ENCODE results near the gene GP1BA.

GP1BA gene

DNA sequence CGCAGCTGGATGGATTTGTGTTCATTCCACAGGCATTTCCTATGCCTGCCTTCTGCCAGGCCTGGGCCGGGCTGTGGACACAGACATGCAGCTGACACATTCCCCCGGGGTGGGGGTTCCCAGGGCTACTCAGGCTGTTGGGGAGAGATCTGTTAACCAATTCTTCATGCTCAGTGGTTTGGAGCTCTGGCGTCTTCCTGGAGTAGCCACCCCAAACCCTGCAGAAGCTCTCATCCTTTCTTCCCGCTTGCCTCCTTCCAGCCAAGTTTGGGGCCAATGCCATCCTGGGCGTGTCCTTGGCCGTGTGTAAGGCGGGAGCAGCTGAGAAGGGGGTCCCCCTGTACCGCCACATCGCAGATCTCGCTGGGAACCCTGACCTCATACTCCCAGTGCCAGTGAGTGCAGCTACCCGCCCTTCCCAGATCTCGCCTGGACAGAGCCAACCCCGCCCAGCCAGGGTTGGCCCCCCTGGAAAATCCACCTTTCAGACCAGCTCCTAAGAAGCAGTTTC, 21.4 kb downstream of the GP1BA start:
- peak; percentile 62 for DNase-seq (ENCODE audit: low read depth)
- TF ChIP-seq, protein P1, sequence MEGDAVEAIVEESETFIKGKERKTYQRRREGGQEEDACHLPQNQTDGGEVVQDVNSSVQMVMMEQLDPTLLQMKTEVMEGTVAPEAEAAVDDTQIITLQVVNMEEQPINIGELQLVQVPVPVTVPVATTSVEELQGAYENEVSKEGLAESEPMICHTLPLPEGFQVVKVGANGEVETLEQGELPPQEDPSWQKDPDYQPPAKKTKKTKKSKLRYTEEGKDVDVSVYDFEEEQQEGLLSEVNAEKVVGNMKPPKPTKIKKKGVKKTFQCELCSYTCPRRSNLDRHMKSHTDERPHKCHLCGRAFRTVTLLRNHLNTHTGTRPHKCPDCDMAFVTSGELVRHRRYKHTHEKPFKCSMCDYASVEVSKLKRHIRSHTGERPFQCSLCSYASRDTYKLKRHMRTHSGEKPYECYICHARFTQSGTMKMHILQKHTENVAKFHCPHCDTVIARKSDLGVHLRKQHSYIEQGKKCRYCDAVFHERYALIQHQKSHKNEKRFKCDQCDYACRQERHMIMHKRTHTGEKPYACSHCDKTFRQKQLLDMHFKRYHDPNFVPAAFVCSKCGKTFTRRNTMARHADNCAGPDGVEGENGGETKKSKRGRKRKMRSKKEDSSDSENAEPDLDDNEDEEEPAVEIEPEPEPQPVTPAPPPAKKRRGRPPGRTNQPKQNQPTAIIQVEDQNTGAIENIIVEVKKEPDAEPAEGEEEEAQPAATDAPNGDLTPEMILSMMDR (conservative IDR thresholded peaks at IDR 0.05; ENCODE audit: low read depth, low read length), result no peak
- H3K4me3 ChIP-seq (ENCODE audit: low read depth, low read length), result no peak overlapping the region

DNA sequence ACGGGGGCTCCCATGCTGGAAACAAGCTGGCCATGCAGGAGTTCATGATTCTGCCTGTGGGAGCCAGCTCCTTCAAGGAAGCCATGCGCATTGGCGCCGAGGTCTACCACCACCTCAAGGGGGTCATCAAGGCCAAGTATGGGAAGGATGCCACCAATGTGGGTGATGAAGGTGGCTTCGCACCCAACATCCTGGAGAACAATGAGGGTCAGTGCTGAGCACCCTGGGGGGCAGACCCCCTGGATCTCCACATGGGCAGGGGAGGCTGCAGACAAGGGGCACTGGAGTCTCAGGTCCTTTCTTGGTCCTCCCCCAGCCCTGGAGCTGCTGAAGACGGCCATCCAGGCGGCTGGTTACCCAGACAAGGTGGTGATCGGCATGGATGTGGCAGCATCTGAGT, 23.0 kb downstream of the GP1BA start:
- H3K4me3 ChIP-seq (ENCODE audit: low read depth, low read length), result no peak overlapping the region
- no peak for DNase-seq (ENCODE audit: low read depth)
- TF ChIP-seq, protein P1 (conservative IDR thresholded peaks at IDR 0.05; ENCODE audit: low read depth, low read length), result no peak

DNA sequence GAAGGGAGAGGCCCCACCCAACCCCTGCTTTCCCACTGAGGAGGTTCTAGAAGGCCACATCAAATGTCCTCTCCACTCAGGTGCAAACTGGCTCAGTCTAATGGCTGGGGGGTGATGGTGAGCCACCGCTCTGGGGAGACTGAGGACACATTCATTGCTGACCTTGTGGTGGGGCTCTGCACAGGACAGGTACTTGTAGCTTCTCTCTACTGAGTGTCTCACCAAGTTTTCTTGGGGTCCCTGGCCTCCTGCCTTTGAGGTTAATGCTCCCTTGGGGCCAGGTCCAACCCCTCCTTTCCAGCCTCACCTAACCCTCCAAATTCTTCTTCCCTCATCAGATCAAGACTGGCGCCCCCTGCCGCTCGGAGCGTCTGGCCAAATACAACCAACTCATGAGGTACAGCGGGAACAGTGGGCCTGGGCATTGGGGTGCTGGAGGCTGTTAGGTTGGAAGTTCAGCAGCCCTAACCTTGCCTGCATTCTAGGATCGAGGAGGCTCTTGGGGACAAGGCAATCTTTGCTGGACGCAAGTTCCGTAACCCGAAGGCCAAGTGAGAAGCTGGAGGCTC, 24.5 kb downstream of the GP1BA start:
- H3K4me3 ChIP-seq (ENCODE audit: low read depth, low read length), result no peak overlapping the region
- TF ChIP-seq, protein P1 (conservative IDR thresholded peaks at IDR 0.05; ENCODE audit: low read depth, low read length), result peak; percentile 45
- DNase-seq (ENCODE audit: low read depth), result no peak

GRCh38 chr17:4958102-4958501, 26.0 kb downstream of the GP1BA start:
- no peak for DNase-seq (ENCODE audit: low read depth)
- TF ChIP-seq, protein P1 (conservative IDR thresholded peaks at IDR 0.05; ENCODE audit: low read depth, low read length), result no peak
- no peak overlapping the region for H3K4me3 ChIP-seq (ENCODE audit: low read depth, low read length)

GRCh38 chr17:4959261-4959965, 27.3 kb downstream of the GP1BA start:
- DNase-seq (ENCODE audit: low read depth), result no peak
- TF ChIP-seq, protein P1 (conservative IDR thresholded peaks at IDR 0.05; ENCODE audit: low read depth, low read length), result no peak

GRCh38 chr17:4960279-4960922, 28.3 kb downstream of the GP1BA start:
- H3K4me3 ChIP-seq (ENCODE audit: low read depth, low read length), result no peak overlapping the region
- DNase-seq (ENCODE audit: low read depth), result no peak
- TF ChIP-seq, protein P1 (conservative IDR thresholded peaks at IDR 0.05; ENCODE audit: low read depth, low read length), result no peak

More at GRCh38 chr17:4959261-4959965, 27.3 kb downstream of the GP1BA start:
- H3K4me3 ChIP-seq (ENCODE audit: low read depth, low read length), result no peak overlapping the region
